OCI-LY1 (cell line): ENCODE measurements around the gene DNAJA3.

Experiments used
- H2AFZ ChIP-seq: fragments of 200-600 bp; sonication (generic), shearing (Covaris generic); 2 replicates; pipeline ENCODE4 v1.6.0; 2014; ENCODE audit warnings: antibody characterized with exemption, mild to moderate bottlenecking, low read length
- H3F3A ChIP-seq: fragments of 200-600 bp; sonication (generic), shearing (Covaris generic); 2 replicates; pipeline ENCODE4 v1.6.0; 2014; ENCODE audit warnings: mild to moderate bottlenecking, antibody characterized with exemption, low read length, moderate library complexity; ENCODE audit not compliant: insufficient read depth
- H3K27ac ChIP-seq: fragments of 200-600 bp; sonication (generic); 2 replicates; pipeline ENCODE4 v1.5.1; 2014; ENCODE audit warnings: low read length, mixed run types, mild to moderate bottlenecking, low read depth; ENCODE audit not compliant: poor library complexity, severe bottlenecking
- H3K27me3 ChIP-seq: fragments of 200-600 bp; sonication (generic); 2 replicates; pipeline ENCODE4 v1.6.0; 2014; ENCODE audit warnings: antibody characterized with exemption, mild to moderate bottlenecking, low read length, moderate library complexity; ENCODE audit not compliant: insufficient read depth
- H3K36me3 ChIP-seq: fragments of 200-600 bp; sonication (generic); 2 replicates; pipeline ENCODE4 v1.6.1; 2014; ENCODE audit warnings: mild to moderate bottlenecking, antibody characterized with exemption, low read length, moderate library complexity, mixed read lengths; ENCODE audit not compliant: insufficient read depth
- H3K4me1 ChIP-seq: fragments of 200-600 bp; sonication (generic); 2 replicates; pipeline ENCODE4 v1.5.1; 2014; ENCODE audit warnings: mild to moderate bottlenecking, low read length, moderate library complexity; ENCODE audit not compliant: insufficient read depth, severe bottlenecking
- H3K4me2 ChIP-seq: fragments of 200-600 bp; sonication (generic), shearing (Covaris generic); 2 replicates; pipeline ENCODE4 v1.6.1; 2014; ENCODE audit warnings: low read length
- H3K4me3 ChIP-seq: fragments of 200-600 bp; sonication (generic); 2 replicates; pipeline ENCODE4 v1.5.1; 2014; ENCODE audit warnings: low read length, low read depth, mild to moderate bottlenecking, mixed read lengths; ENCODE audit not compliant: poor library complexity, severe bottlenecking
- H3K79me2 ChIP-seq: fragments of 200-600 bp; shearing (Covaris generic); 2 replicates; pipeline ENCODE4 v1.6.1; 2016; ENCODE audit warnings: mixed run types, low read length, mixed read lengths; ENCODE audit not compliant: insufficient read depth
- H3K9ac ChIP-seq: fragments of 200-600 bp; sonication (generic), shearing (Covaris generic); 2 replicates; pipeline ENCODE4 v1.6.1; 2014; ENCODE audit warnings: mild to moderate bottlenecking, low read length, mixed read lengths
- H3K9me2 ChIP-seq: fragments of 200-600 bp; sonication (generic), shearing (Covaris generic); 2 replicates; pipeline ENCODE4 v1.6.1; 2014; ENCODE audit warnings: low read depth, mild to moderate bottlenecking, low read length, mixed read lengths
- H3K9me3 ChIP-seq: fragments of 200-600 bp; shearing (Covaris generic); 2 replicates; pipeline ENCODE4 v1.6.1; 2014; ENCODE audit warnings: low read length, mixed read lengths
- H4K20me1 ChIP-seq: fragments of 200-600 bp; sonication (generic), shearing (Covaris generic); 2 replicates; pipeline ENCODE4 v1.6.0; 2016; ENCODE audit warnings: mild to moderate bottlenecking, low read length; ENCODE audit not compliant: insufficient read depth
- CTCF ChIP-seq: fragments of 200-600 bp; sonication (generic), shearing (Covaris generic); IDR thresholded peaks from 2 replicates; pipeline ENCODE4 v1.5.1; 2017; ENCODE audit warnings: mild to moderate bottlenecking, antibody characterized with exemption, low read length, moderate library complexity, mixed read lengths
- EZH2 ChIP-seq: fragments of 200-600 bp; sonication (generic), shearing (Covaris generic); IDR thresholded peaks from 2 replicates; pipeline ENCODE4 v1.8.0; 2017; ENCODE audit warnings: borderline replicate concordance, mixed run types, mild to moderate bottlenecking, antibody characterized with exemption, low read length, moderate library complexity, mixed read lengths

DNAJA3 gene

GRCh38 chr16:4407543-4408322 is 17.9 kb upstream of the DNAJA3 start:
- H3K9me3 ChIP-seq, result no peaks in the 10 kb centered on the region
- no peak overlapping the region for H3K4me2 ChIP-seq
- H3K36me3 ChIP-seq, result peaks cover 68% of the 10 kb centered on the region
- no peaks in the 10 kb centered on the region for H3K27me3 ChIP-seq
- H2AFZ ChIP-seq, result no peak overlapping the region
- no peaks in the 10 kb centered on the region for H3K9me2 ChIP-seq
- H3K9ac ChIP-seq, result no peak overlapping the region
- H3K79me2 ChIP-seq, result no peaks in the 10 kb centered on the region
- H4K20me1 ChIP-seq, result no peaks in the 10 kb centered on the region
- peaks cover 1% of the 10 kb centered on the region for H3K4me1 ChIP-seq
- H3K4me3 ChIP-seq, result no peak overlapping the region
- TF ChIP-seq CTCF (no peak), EZH2 (no peak)
- H3K27ac ChIP-seq, result no peak overlapping the region
- H3F3A ChIP-seq, result no peaks in the 10 kb centered on the region

GRCh38 chr16:4408323-4408690 is 17.4 kb upstream of the DNAJA3 start:
- H3K79me2 ChIP-seq, result no peaks in the 10 kb centered on the region

GRCh38 chr16:4409081-4409932 is 16.4 kb upstream of the DNAJA3 start:
- Histone ChIP-seq H4K20me1 (no peaks in the 10 kb centered on the region), H3K9me2 (no peaks in the 10 kb centered on the region), H3K9me3 (no peaks in the 10 kb centered on the region), H3K4me2 (no peak overlapping the region), H3F3A (no peaks in the 10 kb centered on the region), H3K4me1 (peaks cover 6% of the 10 kb centered on the region), H3K27me3 (no peaks in the 10 kb centered on the region), H3K4me3 (no peak overlapping the region), H2AFZ (no peak overlapping the region), H3K79me2 (no peaks in the 10 kb centered on the region), H3K36me3 (peaks cover 70% of the 10 kb centered on the region), H3K9ac (no peak overlapping the region), H3K27ac (no peak overlapping the region)
- peak; percentile 25; the same call in 1 of the 2 replicates for TF ChIP-seq CTCF
- no peak for TF ChIP-seq EZH2

More at GRCh38 chr16:4408323-4408690, 17.4 kb upstream of the DNAJA3 start:
- Histone ChIP-seq H3K4me3 (no peak overlapping the region), H3K4me2 (no peak overlapping the region), H2AFZ (no peak overlapping the region), H3K36me3 (peaks cover 74% of the 10 kb centered on the region), H3K9me3 (no peaks in the 10 kb centered on the region), H3K27me3 (no peaks in the 10 kb centered on the region), H3K9me2 (no peaks in the 10 kb centered on the region), H3K9ac (no peak overlapping the region), H3K27ac (no peak overlapping the region), H3F3A (no peaks in the 10 kb centered on the region), H4K20me1 (no peaks in the 10 kb centered on the region), H3K4me1 (no peaks in the 10 kb centered on the region)
- TF ChIP-seq EZH2 (no peak), CTCF (no peak)
